Measurements from ENCODE around the gene NUAK2.
"Not testable (repeated sequence)": the region's sequence is repeated elsewhere in the genome, so short reads cannot be mapped to it uniquely, and the experiment has no call there.

The NUAK2 gene

DNA sequence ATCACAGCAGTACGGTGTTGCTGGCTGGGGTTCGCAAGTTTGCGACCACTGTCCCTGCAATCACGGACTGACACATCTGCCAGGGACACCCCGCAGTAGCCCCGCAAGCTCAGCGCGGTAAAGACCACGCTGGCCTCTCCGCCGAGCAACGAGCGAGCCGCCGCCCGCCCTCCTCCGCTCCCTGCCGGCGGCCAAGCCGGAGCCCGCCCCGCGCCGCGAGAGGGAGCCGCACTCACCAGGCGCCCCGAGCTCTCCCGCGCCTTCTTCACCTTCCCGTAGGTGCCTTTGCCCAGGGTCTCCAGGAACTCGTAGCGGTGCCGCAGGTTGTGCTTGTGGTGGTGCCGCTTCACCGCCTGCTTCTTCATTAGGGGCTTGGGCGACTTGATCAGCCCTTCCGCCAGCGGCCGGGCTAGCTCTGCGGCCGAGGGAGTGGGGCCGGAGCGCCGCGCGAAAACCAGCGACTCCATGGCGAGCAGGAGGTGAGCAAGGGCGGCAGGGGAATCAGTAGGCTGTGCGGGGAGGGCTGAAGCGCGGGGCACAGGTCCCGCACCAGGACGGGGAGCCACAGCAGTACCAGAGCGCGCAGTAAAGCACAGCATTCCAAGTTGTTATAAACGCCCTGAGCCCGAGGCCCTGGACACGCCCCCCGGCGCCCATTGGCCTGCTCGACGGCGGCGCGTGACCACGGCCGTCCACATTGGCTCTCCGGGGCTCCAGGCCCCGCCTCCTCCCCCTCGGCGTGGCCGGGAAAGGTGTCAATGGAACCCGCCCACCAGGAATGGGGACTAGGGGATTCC is at the start of gene NUAK2:
TSS of gene NUAK2 (minus strand) at position 584 of the 797 bp plus-strand sequence. CDS start at position 467, 117 bp downstream.
- Histone ChIP-seq H3K9ac (ENCODE audit: low read depth, low read length) (peak within 1 kb of the TSS; percentile 84), H3K4me1 (ENCODE audit: control insufficient read depth, insufficient read depth, low read length) (peaks cover 52% of the 10 kb centered on the region), H3K36me3 (ENCODE audit: control insufficient read depth, insufficient read depth, low read length) (no peaks in the 10 kb centered on the region), H3K27ac (ENCODE audit: low read depth, low read length) (peak within 1 kb of the TSS; percentile 83), H3K27me3 (ENCODE audit: control insufficient read depth, insufficient read depth, low read length) (peaks cover 11% of the 10 kb centered on the region), H3K4me3 (ENCODE audit: low read depth, low read length) (peak within 1 kb of the TSS; percentile 92), H3K9me3 (ENCODE audit: control insufficient read depth, insufficient read depth, low read length) (no peaks in the 10 kb centered on the region)

GRCh38 chr1:205370780-205371179 is 49.2 kb upstream of the NUAK2 start:
- peaks cover 42% of the 10 kb centered on the region for H3K4me1 ChIP-seq (ENCODE audit: control insufficient read depth, insufficient read depth, low read length)
- 0 out of 2 replicates have a peak, but pooled peaks cover 9% of the 10 kb centered on the region for H3K27me3 ChIP-seq (ENCODE audit: control insufficient read depth, insufficient read depth, low read length)
- no peak overlapping the region for H3K4me3 ChIP-seq (ENCODE audit: low read depth, low read length)
- no peaks in the 10 kb centered on the region for H3K9me3 ChIP-seq (ENCODE audit: control insufficient read depth, insufficient read depth, low read length)
- H3K27ac ChIP-seq (ENCODE audit: low read depth, low read length), result no peak overlapping the region
- H3K36me3 ChIP-seq (ENCODE audit: control insufficient read depth, insufficient read depth, low read length), result no peaks in the 10 kb centered on the region
- H3K9ac ChIP-seq (ENCODE audit: low read depth, low read length), result no peak overlapping the region

GRCh38 chr1:205369701-205370123 is 48.2 kb upstream of the NUAK2 start:
- 0 out of 2 replicates have a peak, but pooled peaks cover 5% of the 10 kb centered on the region for H3K27me3 ChIP-seq (ENCODE audit: control insufficient read depth, insufficient read depth, low read length)
- peaks cover 36% of the 10 kb centered on the region for H3K4me1 ChIP-seq (ENCODE audit: control insufficient read depth, insufficient read depth, low read length)
- H3K4me3 ChIP-seq (ENCODE audit: low read depth, low read length), result no peak overlapping the region
- H3K36me3 ChIP-seq (ENCODE audit: control insufficient read depth, insufficient read depth, low read length), result no peaks in the 10 kb centered on the region
- no peak overlapping the region for H3K9ac ChIP-seq (ENCODE audit: low read depth, low read length)
- H3K27ac ChIP-seq (ENCODE audit: low read depth, low read length), result no peak overlapping the region
- H3K9me3 ChIP-seq (ENCODE audit: control insufficient read depth, insufficient read depth, low read length), result no peaks in the 10 kb centered on the region

GRCh38 chr1:205368478-205368877 is 46.9 kb upstream of the NUAK2 start:
- Histone ChIP-seq H3K36me3 (ENCODE audit: control insufficient read depth, insufficient read depth, low read length) (no peaks in the 10 kb centered on the region), H3K27me3 (ENCODE audit: control insufficient read depth, insufficient read depth, low read length) (no peaks in the 10 kb centered on the region), H3K9me3 (ENCODE audit: control insufficient read depth, insufficient read depth, low read length) (no peaks in the 10 kb centered on the region), H3K4me3 (ENCODE audit: low read depth, low read length) (no peak overlapping the region), H3K9ac (ENCODE audit: low read depth, low read length) (no peak overlapping the region), H3K4me1 (ENCODE audit: control insufficient read depth, insufficient read depth, low read length) (peaks cover 23% of the 10 kb centered on the region), H3K27ac (ENCODE audit: low read depth, low read length) (no peak overlapping the region)

DNA sequence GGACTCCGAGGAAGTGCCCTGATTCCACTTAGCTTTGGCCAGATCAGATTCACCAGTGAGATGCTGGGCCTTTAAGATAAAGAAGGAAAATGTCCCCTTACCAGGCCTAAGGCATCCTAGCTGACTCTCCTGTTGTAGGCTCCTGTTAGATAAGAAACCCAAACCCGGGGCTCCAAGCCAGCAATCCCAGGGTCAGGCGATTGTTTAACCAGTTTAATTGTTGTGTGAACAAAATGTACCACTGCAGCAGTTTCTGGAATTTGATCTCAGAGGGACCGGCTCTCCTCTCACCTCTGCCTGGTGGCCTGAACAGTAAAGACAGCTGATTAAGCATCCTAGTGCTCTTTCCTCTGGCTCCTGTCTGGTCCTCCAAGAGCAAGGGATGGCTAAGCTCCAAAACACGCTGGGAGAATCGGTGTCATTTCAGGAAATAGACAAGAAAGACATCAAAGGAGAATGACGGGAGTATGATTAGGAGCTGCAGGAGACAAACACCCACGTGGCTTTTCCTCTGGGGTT is 44.5 kb upstream of the NUAK2 start:
- H3K9me3 ChIP-seq (ENCODE audit: control insufficient read depth, insufficient read depth, low read length), result no peaks in the 10 kb centered on the region
- no peak overlapping the region for H3K27ac ChIP-seq (ENCODE audit: low read depth, low read length)
- no peaks in the 10 kb centered on the region for H3K27me3 ChIP-seq (ENCODE audit: control insufficient read depth, insufficient read depth, low read length)
- H3K4me1 ChIP-seq (ENCODE audit: control insufficient read depth, insufficient read depth, low read length), result peaks cover 4% of the 10 kb centered on the region; the same call in 1 of the 2 replicates
- H3K4me3 ChIP-seq (ENCODE audit: low read depth, low read length), result no peak overlapping the region
- H3K9ac ChIP-seq (ENCODE audit: low read depth, low read length), result no peak overlapping the region
- H3K36me3 ChIP-seq (ENCODE audit: control insufficient read depth, insufficient read depth, low read length), result no peaks in the 10 kb centered on the region

GRCh38 chr1:205365086-205365485 is 43.5 kb upstream of the NUAK2 start:
- H3K27me3 ChIP-seq (ENCODE audit: control insufficient read depth, insufficient read depth, low read length); H3K27ac ChIP-seq (ENCODE audit: low read depth, low read length); H3K9me3 ChIP-seq (ENCODE audit: control insufficient read depth, insufficient read depth, low read length): not testable (repeated sequence)

DNA sequence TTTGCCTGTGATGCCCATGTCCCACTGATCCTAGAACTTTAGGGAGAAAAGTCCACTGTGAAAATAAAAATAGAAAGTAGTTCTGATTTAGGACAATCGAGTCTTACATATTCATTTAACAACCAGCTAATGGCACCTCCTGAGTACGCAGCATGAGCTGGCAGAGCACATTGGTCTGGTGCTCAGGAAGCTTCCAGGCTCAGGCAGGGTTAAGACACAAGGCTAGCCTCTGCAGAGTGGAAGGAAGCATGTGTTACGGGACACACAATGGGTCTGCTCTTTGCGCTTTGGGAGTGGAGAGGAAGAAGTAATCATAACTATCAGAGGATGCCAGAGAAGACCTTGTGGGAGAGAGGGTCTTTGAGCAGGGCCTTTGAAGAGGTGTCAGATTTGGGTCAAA is 39.3 kb upstream of the NUAK2 start:
- no peaks in the 10 kb centered on the region for H3K9me3 ChIP-seq (ENCODE audit: control insufficient read depth, insufficient read depth, low read length)
- no peak overlapping the region for H3K27ac ChIP-seq (ENCODE audit: low read depth, low read length)
- H3K9ac ChIP-seq (ENCODE audit: low read depth, low read length), result no peak overlapping the region
- H3K4me1 ChIP-seq (ENCODE audit: control insufficient read depth, insufficient read depth, low read length), result peaks cover 29% of the 10 kb centered on the region
- H3K36me3 ChIP-seq (ENCODE audit: control insufficient read depth, insufficient read depth, low read length), result no peaks in the 10 kb centered on the region
- H3K27me3 ChIP-seq (ENCODE audit: control insufficient read depth, insufficient read depth, low read length), result no peaks in the 10 kb centered on the region
- no peak overlapping the region for H3K4me3 ChIP-seq (ENCODE audit: low read depth, low read length)

More at GRCh38 chr1:205365086-205365485, 43.5 kb upstream of the NUAK2 start:
- H3K4me3 ChIP-seq (ENCODE audit: low read depth, low read length); H3K36me3 ChIP-seq (ENCODE audit: control insufficient read depth, insufficient read depth, low read length); H3K4me1 ChIP-seq (ENCODE audit: control insufficient read depth, insufficient read depth, low read length); H3K9ac ChIP-seq (ENCODE audit: low read depth, low read length): not testable (repeated sequence)

DNA sequence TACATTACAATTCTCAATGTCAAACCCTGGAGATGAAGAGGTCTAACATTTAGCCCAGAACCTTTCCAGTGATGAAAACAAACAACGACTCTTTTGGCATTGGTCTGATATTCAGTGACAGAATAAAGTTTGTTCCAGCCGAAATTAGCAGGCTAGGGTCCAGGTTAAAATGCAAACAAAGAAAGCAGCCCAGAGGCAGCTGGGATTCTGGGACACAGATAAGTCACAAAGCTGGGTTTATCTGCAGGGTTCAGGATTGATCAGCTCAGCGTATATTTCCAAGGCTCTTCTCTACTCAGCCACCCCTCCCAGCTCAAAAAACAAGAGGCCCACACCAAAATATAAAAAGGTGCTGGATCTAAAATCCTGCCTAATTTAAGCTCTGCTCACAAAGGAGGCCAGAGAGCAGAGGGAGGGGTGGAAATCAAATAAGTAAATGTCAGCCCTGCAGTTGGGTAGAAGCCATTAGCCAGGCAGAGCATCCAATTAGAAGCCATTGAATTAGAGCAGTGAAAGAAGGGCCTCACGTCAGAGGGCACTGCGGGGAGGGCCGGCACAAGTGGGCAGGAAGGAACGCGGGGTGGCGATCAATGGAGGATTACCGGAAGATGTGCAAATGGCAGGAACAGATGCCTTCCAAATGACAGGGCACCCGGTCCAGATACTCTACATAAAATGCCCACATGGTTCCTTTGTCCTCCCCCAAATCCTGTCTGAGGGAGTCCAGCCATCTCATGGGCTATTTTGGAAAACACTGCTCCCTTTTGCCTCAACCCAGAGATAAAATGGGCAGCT is 38.4 kb upstream of the NUAK2 start:
- H3K4me1 ChIP-seq (ENCODE audit: control insufficient read depth, insufficient read depth, low read length), result peaks cover 36% of the 10 kb centered on the region
- no peak overlapping the region for H3K4me3 ChIP-seq (ENCODE audit: low read depth, low read length)
- H3K9me3 ChIP-seq (ENCODE audit: control insufficient read depth, insufficient read depth, low read length), result no peaks in the 10 kb centered on the region
- H3K36me3 ChIP-seq (ENCODE audit: control insufficient read depth, insufficient read depth, low read length), result no peaks in the 10 kb centered on the region
- no peaks in the 10 kb centered on the region for H3K27me3 ChIP-seq (ENCODE audit: control insufficient read depth, insufficient read depth, low read length)
- H3K27ac ChIP-seq (ENCODE audit: low read depth, low read length), result no peak overlapping the region
- no peak overlapping the region for H3K9ac ChIP-seq (ENCODE audit: low read depth, low read length)

DNA sequence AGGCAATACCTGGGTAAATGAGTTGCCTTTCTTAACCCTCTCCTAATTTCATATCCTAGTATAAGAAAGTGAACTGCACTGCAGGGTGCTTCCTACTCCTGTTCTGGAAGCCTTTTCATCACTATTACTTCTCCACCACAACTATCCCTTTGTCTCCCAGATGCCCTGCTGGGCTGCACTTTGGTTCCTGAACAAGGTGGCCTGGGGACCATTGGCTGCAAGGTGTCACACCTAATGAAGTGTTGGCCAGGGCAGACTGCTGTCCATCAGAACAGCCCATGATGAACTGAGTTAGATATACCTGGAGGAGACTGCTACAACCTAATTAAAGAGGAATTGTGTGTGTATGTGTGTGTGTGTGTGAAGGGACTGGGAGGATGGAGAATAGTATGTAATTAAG is 37.0 kb upstream of the NUAK2 start:
- Histone ChIP-seq H3K27ac (ENCODE audit: low read depth, low read length) (no peak overlapping the region), H3K27me3 (ENCODE audit: control insufficient read depth, insufficient read depth, low read length) (no peaks in the 10 kb centered on the region), H3K4me1 (ENCODE audit: control insufficient read depth, insufficient read depth, low read length) (peaks cover 47% of the 10 kb centered on the region)

GRCh38 chr1:205357567-205357966 is 36.0 kb upstream of the NUAK2 start:
- H3K9me3 ChIP-seq (ENCODE audit: control insufficient read depth, insufficient read depth, low read length), result no peaks in the 10 kb centered on the region
- H3K4me1 ChIP-seq (ENCODE audit: control insufficient read depth, insufficient read depth, low read length), result peaks cover 51% of the 10 kb centered on the region
- no peak overlapping the region for H3K4me3 ChIP-seq (ENCODE audit: low read depth, low read length)
- no peak overlapping the region for H3K27ac ChIP-seq (ENCODE audit: low read depth, low read length)
- H3K9ac ChIP-seq (ENCODE audit: low read depth, low read length), result no peak overlapping the region
- H3K27me3 ChIP-seq (ENCODE audit: control insufficient read depth, insufficient read depth, low read length), result no peaks in the 10 kb centered on the region
- H3K36me3 ChIP-seq (ENCODE audit: control insufficient read depth, insufficient read depth, low read length), result no peaks in the 10 kb centered on the region

More for the DNA sequence above, 37.0 kb upstream of the NUAK2 start:
- H3K36me3 ChIP-seq (ENCODE audit: control insufficient read depth, insufficient read depth, low read length), result no peaks in the 10 kb centered on the region
- H3K9me3 ChIP-seq (ENCODE audit: control insufficient read depth, insufficient read depth, low read length), result no peaks in the 10 kb centered on the region
- H3K4me3 ChIP-seq (ENCODE audit: low read depth, low read length), result no peak overlapping the region
- no peak overlapping the region for H3K9ac ChIP-seq (ENCODE audit: low read depth, low read length)

All from HUES48 (cell line).